Gastrocnemius medialis (tissue), 4 donors: ENCODE measurements around the gene MYEF2. TPM values are rescaled to one million over a fixed set of nuclear protein-coding genes. Genes with fewer than 3 reads are reported as not detected.

Experiments
- ATAC-seq, 2 donors: fragments of 150-250 bp; one replicate each; pipeline ENCODE4 v1.9.1; 2016
- DNase-seq, 2 donors: peaks; one replicate each; pipeline ENCODE4 v3.0.0-alpha.2; 2019
- H3K27ac ChIP-seq, 4 donors: fragments of 200-600 bp; sonication (generic); 1 replicate in 1 of 4; 2 replicates in 3 of 4; pipeline ENCODE4 v1.5.1; 2016 to 2018; ENCODE audit warnings: mild to moderate bottlenecking in 2 of 4, moderate library complexity in 1 of 4
- H3K27me3 ChIP-seq, 3 donors: fragments of 200-600 bp; sonication (generic) in 2 of 3; 1 replicate in 1 of 3; 2 replicates in 2 of 3; pipeline versions ENCODE4 v1.5.1 to v1.6.0; 2016 to 2019; ENCODE audit warnings: mild to moderate bottlenecking in 1 of 3, moderate library complexity in 1 of 3
- H3K36me3 ChIP-seq, 2 donors: fragments of 200-600 bp; sonication (generic) in 1 of 2; one replicate each; pipeline ENCODE4 v1.5.1; 2017 to 2018
- H3K4me1 ChIP-seq, 2 donors: fragments of 200-600 bp; sonication (generic) in 1 of 2; one replicate each; pipeline ENCODE4 v1.5.1; 2016 to 2017; ENCODE audit warnings: mild to moderate bottlenecking in 2 of 2
- H3K4me3 ChIP-seq, 4 donors: fragments of 200-600 bp; sonication (generic) in 3 of 4; 1 replicate in 1 of 4; 2 replicates in 3 of 4; pipeline ENCODE4 v1.5.1; 2016 to 2019; ENCODE audit warnings: mild to moderate bottlenecking in 2 of 4
- H3K9me3 ChIP-seq, 3 donors: fragments of 200-600 bp; sonication (generic) in 2 of 3; 1 replicate in 1 of 3; 2 replicates in 2 of 3; pipeline ENCODE4 v1.5.1; 2016 to 2019
- CTCF ChIP-seq, 5 experiments: fragments of 450-650 bp in 3 of 5; fragments of 200-600 bp in 2 of 5; sonication (generic) in 2 of 5; IDR thresholded peaks in 4 of 5; conservative IDR thresholded peaks in 1 of 5; 1 replicate in 4 of 5; 2 replicates in 1 of 5; pipeline ENCODE4 v1.5.1; 2016 to 2019; ENCODE audit warnings: antibody characterized with exemption in 5 of 5, mild to moderate bottlenecking in 3 of 5, moderate library complexity in 3 of 5
- POLR2A ChIP-seq, 2 donors: fragments of 450-650 bp; IDR thresholded peaks; one replicate each; pipeline ENCODE4 v1.6.1; 2017; ENCODE audit warnings: antibody characterized with exemption in 2 of 2, mild to moderate bottlenecking in 2 of 2, moderate library complexity in 2 of 2
- in situ Hi-C, 4 donors: fragments of 200-750 bp; cut with MboI; loops; one replicate each; pipeline versions ENCODE4 v1.15.0 to v1.8.0; 2017; ENCODE audit warnings: low sequenced_read_pairs in 4 of 4
- intact Hi-C: fragments of 100-400 bp; cut with DNase I; formaldehyde crosslinking; loops from one replicate; pipeline ENCODE4 v1.15.1; 2023; ENCODE audit warnings: low total_unique reads
- total RNA-seq, 4 donors: library from RNA; depleted of rRNA; stranded (reverse); fragments of >200 nt; gene quantifications; one replicate each; pipeline versions ENCODE4 v1.1.0 to v1.2.3, GENCODE V29; 2016

The MYEF2 gene
- total RNA-seq, 4 donors from 2014 or later: 0.29 to 4.9 (median 1.9) TPM

DNA sequence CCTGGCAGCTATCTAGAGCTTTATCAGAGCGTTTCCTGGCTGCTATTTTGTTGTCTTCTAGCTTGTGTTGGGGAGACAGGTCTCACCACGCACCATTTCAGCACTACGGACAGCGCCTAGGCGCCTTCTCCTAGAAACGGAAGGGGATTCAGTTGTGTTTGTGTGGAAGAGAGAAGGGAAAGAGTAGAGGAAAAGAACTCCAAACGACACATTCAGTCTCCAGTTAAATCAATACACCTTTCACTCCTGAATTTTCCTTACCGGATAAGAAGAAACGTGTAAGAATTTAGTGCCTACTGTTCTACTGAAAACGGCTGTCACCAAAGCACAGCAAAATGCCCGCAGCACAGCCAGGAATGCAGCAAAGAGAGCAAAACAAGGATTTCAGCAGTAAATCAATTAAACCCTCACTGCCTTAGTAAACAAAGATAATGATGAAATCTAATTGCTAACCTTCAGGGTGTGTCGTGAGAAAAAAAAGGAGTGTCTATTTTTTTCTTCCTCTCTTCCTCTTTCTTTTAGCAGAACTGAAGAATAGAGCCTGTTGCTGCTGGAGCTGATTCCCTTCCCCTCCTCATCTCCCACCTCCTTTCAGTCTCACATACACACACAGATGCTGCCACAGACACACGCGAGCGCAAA lies 13.0 kb upstream of the MYEF2 start:
- intact Hi-C loops (no loop called here), in situ Hi-C loops (no loop called here)
- H3K9me3 ChIP-seq: no peaks in the 10 kb centered on the region
- H3K4me1 ChIP-seq: no peaks in the 10 kb centered on the region
- no peak overlapping the region for H3K4me3 ChIP-seq
- peaks cover 3 to 11% (median 4%) of the 10 kb centered on the region in 3 donors for H3K27me3 ChIP-seq
- no peak overlapping the region for H3K27ac ChIP-seq
- H3K36me3 ChIP-seq: no peaks in the 10 kb centered on the region
- TF ChIP-seq CTCF (IDR thresholded peaks at IDR 0.05 in 4 of 5, conservative IDR thresholded peaks at IDR 0.05 in 1 of 5): no peak
- no peak for TF ChIP-seq POLR2A (IDR thresholded peaks at IDR 0.05)
- ATAC-seq (no peak), DNase-seq (no peak)

DNA sequence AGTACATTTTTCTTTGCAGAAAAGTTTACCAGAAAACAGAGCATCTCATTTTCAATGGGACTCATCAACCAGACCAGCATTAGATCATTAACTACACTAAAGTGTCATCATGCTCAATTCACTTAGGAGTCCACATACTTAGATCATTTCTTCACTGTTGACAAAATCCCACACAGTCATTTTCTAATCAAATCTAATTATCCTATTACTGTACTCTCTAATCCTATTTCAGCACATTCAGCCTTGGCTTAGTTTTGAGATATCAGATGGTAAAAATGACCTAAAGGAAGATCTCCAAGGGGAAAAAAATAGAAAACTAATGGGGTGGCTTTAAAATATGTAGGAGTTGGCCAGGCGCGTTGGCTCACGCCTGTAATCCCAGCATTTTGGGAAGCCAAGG lies 8.2 kb upstream of the MYEF2 start:
- no peak for ATAC-seq
- in situ Hi-C loops (no loop called here), intact Hi-C loops (no loop called here)
- Histone ChIP-seq H3K4me1 (no peaks in the 10 kb centered on the region), H3K27ac (no peak overlapping the region), H3K36me3 (no peaks in the 10 kb centered on the region), H3K4me3 (no peak overlapping the region), H3K9me3 (no peaks in the 10 kb centered on the region), H3K27me3 (peaks cover 0 to 4% (median 0%) of the 10 kb centered on the region in 3 donors)
- no peak for DNase-seq
- TF ChIP-seq POLR2A (IDR thresholded peaks at IDR 0.05) (no peak), CTCF (IDR thresholded peaks at IDR 0.05 in 4 of 5, conservative IDR thresholded peaks at IDR 0.05 in 1 of 5) (no peak)

- H3K4me1 ChIP-seq: no peaks in the 10 kb centered on the region
- H3K4me3 ChIP-seq: no peak overlapping the region
- H3K27me3 ChIP-seq: peaks cover 0 to 5% (median 0%) of the 10 kb centered on the region in 3 donors
- DNase-seq (no peak), ATAC-seq (no peak)
- H3K27ac ChIP-seq: no peak overlapping the region
- in situ Hi-C loops (no loop called here), intact Hi-C loops (no loop called here)
- H3K36me3 ChIP-seq: no peaks in the 10 kb centered on the region
- no peak for TF ChIP-seq CTCF (IDR thresholded peaks at IDR 0.05 in 4 of 5, conservative IDR thresholded peaks at IDR 0.05 in 1 of 5)
- no peak for TF ChIP-seq POLR2A (IDR thresholded peaks at IDR 0.05)
- H3K9me3 ChIP-seq: no peaks in the 10 kb centered on the region
Measured at GRCh38 chr15:48185529-48185928, 7.4 kb upstream of the MYEF2 start.

GRCh38 chr15:48182749-48183148 lies 4.7 kb upstream of the MYEF2 start:
- Histone ChIP-seq H3K27ac (no peak overlapping the region), H3K36me3 (no peaks in the 10 kb centered on the region), H3K27me3 (peaks cover 0 to 14% (median 13%) of the 10 kb centered on the region in 3 donors), H3K4me3 (no peak overlapping the region), H3K4me1 (peaks cover 0 to under 1% of the 10 kb centered on the region in 2 donors), H3K9me3 (no peaks in the 10 kb centered on the region)
- TF ChIP-seq POLR2A (IDR thresholded peaks at IDR 0.05) (no peak), CTCF (IDR thresholded peaks at IDR 0.05 in 4 of 5, conservative IDR thresholded peaks at IDR 0.05 in 1 of 5) (no peak)
- intact Hi-C loops: no loop called here
- ATAC-seq (no peak), DNase-seq (no peak)
- in situ Hi-C loops: no loop called here

DNA sequence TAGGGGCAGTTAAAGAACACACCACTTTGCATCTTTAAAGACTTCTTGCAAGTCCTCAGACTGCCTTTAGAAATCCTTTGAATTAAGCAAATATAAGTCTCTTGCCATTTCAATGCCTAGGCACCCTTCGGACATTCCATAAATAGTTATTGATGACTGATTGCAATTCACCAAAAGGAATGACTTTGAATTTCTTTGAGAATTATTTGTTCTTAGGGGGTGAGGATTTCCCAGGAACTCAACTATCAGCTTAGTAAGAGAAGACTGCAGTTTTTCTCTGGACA lies 495 bp upstream of the MYEF2 start:
- no peak overlapping the region for H3K27ac ChIP-seq
- H3K27me3 ChIP-seq: peaks cover 8 to 25% (median 23%) of the 10 kb centered on the region in 3 donors
- H3K36me3 ChIP-seq: no peaks in the 10 kb centered on the region
- in situ Hi-C loops: no loop called here
- DNase-seq (no peak), ATAC-seq (no peak)
- TF ChIP-seq CTCF (IDR thresholded peaks at IDR 0.05 in 4 of 5, conservative IDR thresholded peaks at IDR 0.05 in 1 of 5): no peak
- TF ChIP-seq POLR2A (IDR thresholded peaks at IDR 0.05): no peak
- peak overlapping the region in 2 of 4 donors; percentile 56 to 61 for H3K4me3 ChIP-seq
- peaks cover 0 to 6% of the 10 kb centered on the region in 2 donors for H3K4me1 ChIP-seq
- no peaks in the 10 kb centered on the region for H3K9me3 ChIP-seq
- intact Hi-C loops: no loop called here
